WERI-Rb-1 (cell line): ENCODE data around the gene SYT7.

Experiments
- DNase-seq: peaks from one replicate; pipeline ENCODE4 v3.0.0-alpha.2; 2020
- H3K27ac ChIP-seq: fragments of 250-450 bp; sonication (Bioruptor Pico); 2 replicates; pipeline ENCODE4 v1.5.1; 2020; ENCODE audit warnings: mild to moderate bottlenecking, moderate library complexity
- H3K27me3 ChIP-seq: fragments of 250-450 bp; sonication (Bioruptor Pico); 2 replicates; pipeline ENCODE4 v1.5.1; 2021; ENCODE audit warnings: mild to moderate bottlenecking, low read depth, moderate library complexity; ENCODE audit not compliant: insufficient read depth, severe bottlenecking
- H3K36me3 ChIP-seq: fragments of 250-450 bp; sonication (Bioruptor Pico); 2 replicates; pipeline ENCODE4 v1.5.1; 2020; ENCODE audit warnings: mild to moderate bottlenecking, moderate library complexity
- H3K4me3 ChIP-seq: 2 replicates; pipeline ENCODE4 v1.5.1; 2011; ENCODE audit warnings: low read depth, mild to moderate bottlenecking, control low read depth, low read length
- H3K9me3 ChIP-seq: fragments of 250-450 bp; sonication (Bioruptor Pico); 2 replicates; pipeline ENCODE4 v1.5.1; 2021; ENCODE audit warnings: mild to moderate bottlenecking, moderate library complexity; ENCODE audit not compliant: severe bottlenecking
- TF ChIP-seq, protein P1 (sequence below): IDR thresholded peaks from 2 replicates; pipeline ENCODE4 v1.5.1; 2011; ENCODE audit warnings: low read depth, mild to moderate bottlenecking, control low read depth, inconsistent platforms, low read length

The SYT7 gene

DNA sequence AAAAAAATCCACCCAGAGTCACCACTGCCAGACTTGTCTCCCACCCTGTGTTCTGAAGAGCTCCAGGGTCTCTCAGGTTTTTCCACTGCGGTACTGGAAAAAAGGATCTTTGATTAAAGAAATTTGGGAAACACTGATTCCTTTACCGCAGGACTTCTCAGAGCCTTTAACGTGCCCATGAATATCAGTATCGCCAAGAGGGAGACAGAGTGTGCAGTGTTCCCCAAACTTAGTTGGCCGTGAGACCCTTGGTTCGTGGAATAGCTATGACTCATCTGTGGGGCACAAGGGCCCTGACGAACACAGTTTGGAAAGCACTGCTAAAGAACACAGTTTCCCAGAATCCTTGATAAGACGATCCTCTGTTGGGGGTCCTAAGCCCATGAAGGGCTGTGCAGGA lies 31.7 kb downstream of the SYT7 start:
- Histone ChIP-seq H3K27me3 (no peaks in the 10 kb centered on the region), H3K9me3 (no peaks in the 10 kb centered on the region), H3K27ac (no peak overlapping the region), H3K36me3 (peaks cover 21% of the 10 kb centered on the region), H3K4me3 (no peak overlapping the region)
- no peak for DNase-seq
- TF ChIP-seq, protein P1, sequence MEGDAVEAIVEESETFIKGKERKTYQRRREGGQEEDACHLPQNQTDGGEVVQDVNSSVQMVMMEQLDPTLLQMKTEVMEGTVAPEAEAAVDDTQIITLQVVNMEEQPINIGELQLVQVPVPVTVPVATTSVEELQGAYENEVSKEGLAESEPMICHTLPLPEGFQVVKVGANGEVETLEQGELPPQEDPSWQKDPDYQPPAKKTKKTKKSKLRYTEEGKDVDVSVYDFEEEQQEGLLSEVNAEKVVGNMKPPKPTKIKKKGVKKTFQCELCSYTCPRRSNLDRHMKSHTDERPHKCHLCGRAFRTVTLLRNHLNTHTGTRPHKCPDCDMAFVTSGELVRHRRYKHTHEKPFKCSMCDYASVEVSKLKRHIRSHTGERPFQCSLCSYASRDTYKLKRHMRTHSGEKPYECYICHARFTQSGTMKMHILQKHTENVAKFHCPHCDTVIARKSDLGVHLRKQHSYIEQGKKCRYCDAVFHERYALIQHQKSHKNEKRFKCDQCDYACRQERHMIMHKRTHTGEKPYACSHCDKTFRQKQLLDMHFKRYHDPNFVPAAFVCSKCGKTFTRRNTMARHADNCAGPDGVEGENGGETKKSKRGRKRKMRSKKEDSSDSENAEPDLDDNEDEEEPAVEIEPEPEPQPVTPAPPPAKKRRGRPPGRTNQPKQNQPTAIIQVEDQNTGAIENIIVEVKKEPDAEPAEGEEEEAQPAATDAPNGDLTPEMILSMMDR, result no peak

DNA sequence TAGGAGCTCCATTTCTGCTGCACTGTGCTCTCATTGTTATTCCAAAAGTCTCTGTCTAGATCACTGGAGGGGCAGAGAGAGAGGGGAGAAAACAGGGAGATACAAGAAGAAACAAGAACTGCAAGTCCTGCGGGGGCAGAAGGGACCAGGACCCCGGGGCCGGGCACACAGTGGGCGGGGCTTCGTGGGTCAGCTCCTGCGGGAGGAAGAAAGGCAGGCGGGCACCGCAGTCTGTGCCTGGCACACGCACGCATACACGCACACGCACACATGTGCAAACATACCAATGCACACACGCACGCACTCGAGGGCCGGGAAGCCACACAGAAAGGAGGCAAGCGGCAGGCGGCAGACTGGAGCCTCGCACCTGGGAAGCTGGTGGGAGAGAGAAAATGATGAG lies 33.6 kb downstream of the SYT7 start:
- no peaks in the 10 kb centered on the region for H3K27me3 ChIP-seq
- H3K9me3 ChIP-seq, result no peaks in the 10 kb centered on the region

DNA sequence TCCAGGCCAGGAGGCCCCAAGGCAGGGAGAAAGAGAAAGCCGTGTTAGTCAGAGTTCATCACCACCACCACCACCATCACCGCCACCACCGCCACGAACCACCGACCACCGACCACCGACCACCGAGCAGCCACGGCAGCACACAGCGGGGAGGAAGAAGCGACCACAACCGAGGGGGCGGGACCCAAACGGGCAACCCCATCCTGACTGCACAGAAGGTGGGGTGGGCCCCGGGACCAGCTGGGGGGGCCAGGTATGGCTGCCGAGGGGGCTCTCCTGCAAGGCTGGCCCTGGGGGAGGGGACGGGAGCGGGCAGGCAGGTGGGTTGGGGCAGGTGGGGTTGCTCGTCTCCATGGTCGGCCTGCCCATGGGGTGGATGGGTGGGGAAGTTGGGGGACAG lies 34.2 kb downstream of the SYT7 start:
- Histone ChIP-seq H3K27me3 (no peaks in the 10 kb centered on the region), H3K36me3 (peaks cover 29% of the 10 kb centered on the region), H3K27ac (no peak overlapping the region), H3K9me3 (no peaks in the 10 kb centered on the region), H3K4me3 (no peak overlapping the region)
- TF ChIP-seq, protein P1, result no peak
- DNase-seq, result no peak

More for the DNA sequence above, 33.6 kb downstream of the SYT7 start:
- Histone ChIP-seq H3K4me3 (no peak overlapping the region), H3K27ac (no peak overlapping the region), H3K36me3 (peaks cover 29% of the 10 kb centered on the region)
- no peak for DNase-seq
- TF ChIP-seq, protein P1, result no peak

DNA sequence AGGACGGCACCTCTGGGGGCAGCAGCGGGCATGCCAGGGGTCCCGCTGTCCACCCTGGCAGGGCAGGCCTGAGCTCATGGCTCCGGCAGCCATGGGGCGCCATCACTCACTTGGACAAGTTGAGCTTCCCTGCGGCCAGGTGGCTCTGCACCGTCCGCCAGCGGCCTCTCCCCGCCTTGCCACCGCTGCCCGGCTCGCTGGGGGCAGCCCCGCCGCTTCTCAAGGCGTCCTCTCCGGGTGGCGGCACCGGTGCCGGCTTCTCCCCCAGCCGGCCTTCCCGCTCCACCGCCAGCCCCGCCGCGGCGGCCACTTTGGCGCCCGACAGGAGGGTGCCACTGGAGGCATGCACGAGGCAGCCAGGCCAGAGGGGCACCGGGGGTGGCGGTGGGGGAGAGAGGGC lies 35.0 kb downstream of the SYT7 start:
- TF ChIP-seq, protein P1, result no peak
- H3K4me3 ChIP-seq, result no peak overlapping the region
- H3K36me3 ChIP-seq, result peaks cover 30% of the 10 kb centered on the region
- H3K27me3 ChIP-seq, result no peaks in the 10 kb centered on the region
- no peak overlapping the region for H3K27ac ChIP-seq
- H3K9me3 ChIP-seq, result no peaks in the 10 kb centered on the region
- DNase-seq, result no peak

DNA sequence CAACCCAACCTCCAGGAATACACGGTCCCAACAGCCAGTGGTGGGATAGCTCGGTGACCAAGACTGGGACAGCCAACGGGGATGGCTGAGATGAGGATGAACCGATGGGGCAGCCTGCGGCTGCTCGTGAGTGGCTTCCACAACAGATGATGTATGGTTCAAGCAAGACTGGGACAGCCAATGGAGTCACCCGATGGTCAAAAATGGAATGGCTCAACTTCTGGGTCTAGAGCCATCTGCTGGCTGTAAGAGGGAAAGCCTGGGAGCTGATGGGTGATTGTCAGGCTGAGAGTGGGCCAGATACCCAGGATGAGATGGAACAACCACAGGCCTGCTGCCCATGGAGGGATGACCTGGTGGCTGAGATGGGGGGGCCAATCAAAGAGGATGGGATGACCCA lies 35.5 kb downstream of the SYT7 start:
- Histone ChIP-seq H3K4me3 (no peak overlapping the region), H3K27ac (no peak overlapping the region), H3K27me3 (no peaks in the 10 kb centered on the region), H3K9me3 (no peaks in the 10 kb centered on the region), H3K36me3 (peaks cover 35% of the 10 kb centered on the region)
- no peak for DNase-seq
- TF ChIP-seq, protein P1, result peak; percentile 74

DNA sequence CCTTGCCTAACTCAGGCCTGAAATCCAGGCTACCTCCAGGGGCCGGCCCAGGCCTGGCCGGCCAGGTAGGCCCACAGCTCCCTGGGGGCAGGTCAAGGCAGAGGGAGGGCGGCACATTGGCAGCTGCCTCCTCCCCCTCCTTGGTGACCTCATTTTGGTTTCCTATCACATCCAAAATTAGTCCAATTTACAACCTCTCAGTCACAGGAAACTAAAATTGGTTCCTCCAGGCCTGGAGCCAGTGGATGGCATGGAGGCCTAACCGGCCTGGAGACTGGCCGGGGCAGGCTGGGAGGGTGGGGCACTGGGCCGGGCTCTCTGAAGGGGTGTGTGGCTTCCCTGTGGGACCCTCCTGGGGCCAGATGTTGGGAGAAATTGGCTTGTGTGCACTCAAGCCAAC lies 36.4 kb downstream of the SYT7 start:
- no peaks in the 10 kb centered on the region for H3K27me3 ChIP-seq
- TF ChIP-seq, protein P1, result no peak
- H3K27ac ChIP-seq, result no peak overlapping the region
- DNase-seq, result no peak
- H3K9me3 ChIP-seq, result no peaks in the 10 kb centered on the region
- peaks cover 37% of the 10 kb centered on the region for H3K36me3 ChIP-seq
- no peak overlapping the region for H3K4me3 ChIP-seq
